Fibroblast of lung (primary cell): ENCODE measurements around the gene VCAM1. TPM values are rescaled to one million over a fixed set of nuclear protein-coding genes. Genes with fewer than 3 reads are reported as not detected.
"Not testable (repeated sequence)": the region's sequence is repeated elsewhere in the genome, so short reads cannot be mapped to it uniquely, and the experiment has no call there.

Experiments
- DNase-seq, 2 donors: peaks; one replicate each; pipeline versions ENCODE4 v3.0.0 to v3.0.0-alpha.2; 2010; ENCODE audit warnings: low read depth in 2 of 2
- H2AFZ ChIP-seq: 2 replicates; pipeline ENCODE4 v1.5.1; 2012; ENCODE audit warnings: low read length, control low read depth, inconsistent platforms
- H3K27ac ChIP-seq: 2 replicates; pipeline ENCODE4 v1.5.1; 2011; ENCODE audit warnings: low read length, control low read depth; ENCODE audit not compliant: insufficient read depth
- H3K27me3 ChIP-seq: 2 replicates; pipeline ENCODE4 v1.5.1; 2011; ENCODE audit warnings: mild to moderate bottlenecking, low read length; ENCODE audit not compliant: control insufficient read depth, insufficient read depth
- H3K36me3 ChIP-seq: 2 replicates; pipeline ENCODE4 v1.5.1; 2011; ENCODE audit warnings: low read length; ENCODE audit not compliant: control insufficient read depth, insufficient read depth
- H3K4me1 ChIP-seq: 2 replicates; pipeline ENCODE4 v1.5.1; 2011; ENCODE audit warnings: low read length; ENCODE audit not compliant: control insufficient read depth, insufficient read depth; ENCODE audit errors: extremely low read depth
- H3K4me2 ChIP-seq: 2 replicates; pipeline ENCODE4 v1.5.1; 2011; ENCODE audit warnings: low read length, control low read depth; ENCODE audit not compliant: insufficient read depth; ENCODE audit errors: extremely low read depth
- H3K4me3 ChIP-seq, 4 experiments: fragments of 200-600 bp in 1 of 4; sonication (generic) in 1 of 4; replicated peaks in 1 of 4; 2 replicates each; pipeline ENCODE4 v1.5.1; 2011 to 2016; ENCODE audit warnings: low read length in 4 of 4, low read depth in 3 of 4, mild to moderate bottlenecking in 3 of 4, control low read depth in 2 of 4, inconsistent platforms in 1 of 4, mixed read lengths in 1 of 4; ENCODE audit not compliant: insufficient read depth in 1 of 4; ENCODE audit errors: control extremely low read depth in 1 of 4
- H3K79me2 ChIP-seq: 2 replicates; pipeline ENCODE4 v1.5.1; 2012; ENCODE audit warnings: mild to moderate bottlenecking, low read length, inconsistent platforms; ENCODE audit not compliant: control insufficient read depth, insufficient read depth
- H3K9ac ChIP-seq: 2 replicates; pipeline ENCODE4 v1.5.1; 2011; ENCODE audit warnings: mild to moderate bottlenecking, low read length, control low read depth; ENCODE audit not compliant: insufficient read depth
- H3K9me3 ChIP-seq: 2 replicates; pipeline ENCODE4 v1.5.1; 2012; ENCODE audit warnings: low read depth, low read length; ENCODE audit not compliant: control insufficient read depth, insufficient read depth
- H4K20me1 ChIP-seq: 2 replicates; pipeline ENCODE4 v1.5.1; 2011; ENCODE audit warnings: low read length; ENCODE audit not compliant: control insufficient read depth, insufficient read depth; ENCODE audit errors: extremely low read depth
- CTCF ChIP-seq, 2 donors: IDR thresholded peaks in 1 of 2; conservative IDR thresholded peaks in 1 of 2; 1 replicate in 1 of 2; 2 replicates in 1 of 2; pipeline ENCODE4 v1.5.1; 2011 to 2012; ENCODE audit warnings: low read length in 2 of 2, control low read depth in 1 of 2, inconsistent platforms in 1 of 2, low read depth in 1 of 2, mild to moderate bottlenecking in 1 of 2
- EZH2 ChIP-seq: IDR thresholded peaks from 2 replicates; pipeline ENCODE4 v1.5.1; 2012; ENCODE audit warnings: low read length, control low read depth, mild to moderate bottlenecking; ENCODE audit errors: missing control alignments
- polyA plus RNA-seq, 2 donors: library from polyadenylated mRNA; depleted of rRNA in 1 of 2; stranded (reverse) in 1 of 2; unstranded in 1 of 2; fragments of >200 nt; gene quantifications; 2 replicates each; pipeline ENCODE4 v1.2.1, GENCODE V29; 2011 to 2012; ENCODE audit warnings: missing spikeins in 1 of 2
- total RNA-seq: library from RNA; depleted of rRNA; stranded (reverse); fragments of >200 nt; gene quantifications from 2 replicates; pipeline ENCODE4 v1.2.1, GENCODE V29; 2014

The VCAM1 gene
- total and polyA plus RNA-seq, 2 donors (not counting 1 experiment from before 2014, with no cell fraction given): 0.92 to 14.9 TPM

- Histone ChIP-seq H3K9ac (no peak overlapping the region), H3K27me3 (no peaks in the 10 kb centered on the region), H2AFZ (no peak overlapping the region), H3K36me3 (no peaks in the 10 kb centered on the region), H3K4me2 (no peak overlapping the region), H3K4me3 (no peak overlapping the region), H3K9me3 (no peaks in the 10 kb centered on the region), H4K20me1 (no peaks in the 10 kb centered on the region), H3K27ac (no peak overlapping the region), H3K4me1 (no peaks in the 10 kb centered on the region), H3K79me2 (no peaks in the 10 kb centered on the region)
- TF ChIP-seq EZH2: no peak
- DNase-seq: no peak
Observed at GRCh38 chr1:100780814-100781213, 61.3 kb downstream of the VCAM1 start.

GRCh38 chr1:100781728-100782127, 62.2 kb downstream of the VCAM1 start:
- H3K36me3 ChIP-seq, H3K9ac ChIP-seq, H2AFZ ChIP-seq, H3K79me2 ChIP-seq, H3K4me1 ChIP-seq, H3K27ac ChIP-seq, H3K4me3 ChIP-seq, H3K27me3 ChIP-seq, H3K9me3 ChIP-seq, H3K4me2 ChIP-seq, H4K20me1 ChIP-seq: not testable (repeated sequence)
- DNase-seq: peak in 1 of 2 donors; percentile 30

GRCh38 chr1:100782473-100783039, 63.0 kb downstream of the VCAM1 start:
- no peak for DNase-seq
- Histone ChIP-seq H3K36me3 (no peaks in the 10 kb centered on the region), H3K27me3 (no peaks in the 10 kb centered on the region), H2AFZ (no peak overlapping the region), H3K9me3 (no peaks in the 10 kb centered on the region), H3K4me2 (no peak overlapping the region), H3K79me2 (no peaks in the 10 kb centered on the region), H3K4me1 (no peaks in the 10 kb centered on the region), H4K20me1 (no peaks in the 10 kb centered on the region), H3K27ac (no peak overlapping the region), H3K9ac (no peak overlapping the region), H3K4me3 (no peak overlapping the region)
- TF ChIP-seq EZH2 (no peak), CTCF (conservative IDR thresholded peaks at IDR 0.05 in 1 of 2, IDR thresholded peaks at IDR 0.05 in 1 of 2; ENCODE audit: low read depth in 1 of 2, low read length in 2 of 2) (no peak)

GRCh38 chr1:100785470-100786052, 66.0 kb downstream of the VCAM1 start:
- H3K36me3 ChIP-seq: no peaks in the 10 kb centered on the region
- H3K79me2 ChIP-seq: no peaks in the 10 kb centered on the region
- no peaks in the 10 kb centered on the region for H3K9me3 ChIP-seq
- peak overlapping the region; percentile 17 for H3K4me2 ChIP-seq
- no peak overlapping the region for H2AFZ ChIP-seq
- no peaks in the 10 kb centered on the region for H3K27me3 ChIP-seq
- no peak overlapping the region for H3K9ac ChIP-seq
- TF ChIP-seq EZH2: no peak
- no peak for TF ChIP-seq CTCF (conservative IDR thresholded peaks at IDR 0.05 in 1 of 2, IDR thresholded peaks at IDR 0.05 in 1 of 2; ENCODE audit: low read depth in 1 of 2, low read length in 2 of 2)
- H3K4me3 ChIP-seq: peak overlapping the region in 1 of 4 experiments; percentile 8
- peak; percentile 71 to 97 for DNase-seq
- no peaks in the 10 kb centered on the region for H4K20me1 ChIP-seq
- H3K27ac ChIP-seq: no peak overlapping the region
- no peaks in the 10 kb centered on the region for H3K4me1 ChIP-seq
